HG02763 (cell line): Measurements from ENCODE around the gene OVOL2.

Source experiments
- ATAC-seq: cut with Tn5 transposase; IDR thresholded peaks from one replicate; pipeline ENCODE4 v1.9.1; 2021; ENCODE audit warnings: mild to moderate bottlenecking, moderate library complexity; ENCODE audit not compliant: unreplicated experiment

OVOL2 gene

DNA sequence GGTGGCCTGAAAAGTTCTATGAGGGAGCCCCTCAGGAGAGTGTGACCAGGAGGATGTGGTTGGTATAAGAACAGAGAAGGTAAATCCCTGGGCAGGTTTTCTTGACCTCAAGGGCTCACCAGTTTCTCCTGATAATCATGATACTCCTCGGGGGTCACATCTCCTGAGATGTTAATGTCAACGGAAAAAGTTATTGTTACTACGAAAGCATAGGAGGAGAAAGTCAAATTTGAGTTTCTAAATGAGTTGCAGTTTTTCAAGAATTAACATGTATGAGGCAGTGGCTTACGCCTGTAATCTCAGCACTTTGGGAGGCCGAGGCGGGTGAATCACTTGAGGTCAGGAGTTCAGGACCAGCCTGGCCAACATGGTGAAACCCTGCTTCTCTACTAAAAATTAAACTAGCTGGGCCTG is 65.5 kb downstream of the OVOL2 start:
- ATAC-seq, result no peak

DNA sequence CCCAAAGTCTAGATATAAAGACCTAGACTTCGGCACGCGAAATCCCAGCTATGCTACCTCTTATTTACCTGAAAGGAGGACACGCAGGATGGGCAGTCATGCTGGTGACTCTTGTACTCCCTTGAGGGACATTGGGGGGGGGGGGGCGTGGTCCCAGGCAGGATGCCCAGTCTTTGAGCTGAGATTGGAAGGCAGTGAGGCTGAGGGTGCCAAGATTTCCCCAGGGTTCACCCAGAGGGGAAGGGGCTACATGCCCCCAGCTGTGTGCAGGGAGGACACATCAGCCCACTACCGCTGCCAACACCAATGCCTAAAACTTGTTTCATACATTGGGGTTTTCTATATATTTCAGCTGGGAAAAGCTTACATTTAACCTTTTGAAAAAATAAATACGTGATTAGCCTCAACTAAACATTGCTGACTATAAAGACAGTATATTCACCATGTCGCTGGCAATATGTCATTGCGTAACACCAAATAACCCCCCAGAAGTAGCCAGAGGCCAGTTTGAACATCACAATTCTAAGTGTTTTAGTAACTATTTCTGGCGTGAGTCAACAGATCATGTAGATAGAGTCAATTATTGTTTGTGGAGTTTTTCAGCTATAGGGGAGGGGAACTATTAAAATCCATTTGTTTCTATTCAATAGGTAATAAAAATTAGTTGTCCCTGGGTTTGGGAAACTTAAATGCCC is 67.3 kb downstream of the OVOL2 start:
- ATAC-seq, result no peak

GRCh38 chr20:17987988-17988387 is 69.7 kb downstream of the OVOL2 start:
- ATAC-seq, result no peak

DNA sequence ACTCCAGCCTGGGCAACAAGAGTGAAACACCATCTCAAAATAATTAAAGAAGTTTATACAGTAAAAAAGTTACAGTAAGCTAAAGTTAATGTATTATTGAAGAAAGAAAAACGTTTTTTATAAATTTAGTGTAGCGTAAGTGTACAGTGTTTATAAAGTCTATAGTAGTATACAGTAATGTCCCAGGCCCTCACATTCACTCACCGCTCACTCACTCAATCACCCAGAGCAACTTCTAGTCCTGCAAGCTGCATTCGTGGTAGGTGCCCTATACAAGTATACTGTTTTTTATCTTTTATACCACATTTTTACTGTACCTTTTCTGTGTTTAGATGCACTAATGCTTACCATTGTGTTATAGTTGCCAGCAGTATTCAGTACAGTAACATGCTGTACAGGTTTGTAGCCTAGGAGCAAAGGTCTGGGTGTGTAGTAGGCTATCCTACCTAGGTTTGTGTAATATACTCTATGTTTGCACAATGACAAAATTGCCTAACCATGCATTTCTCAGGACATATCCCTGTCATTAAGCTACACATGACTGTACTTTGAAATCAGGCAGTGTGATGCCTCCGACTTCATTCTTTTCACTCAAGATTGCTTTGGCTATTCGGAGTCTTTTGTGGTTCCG is 72.2 kb downstream of the OVOL2 start:
- no peak for ATAC-seq

GRCh38 chr20:17976305-17976704 is 81.4 kb downstream of the OVOL2 start:
- ATAC-seq, result no peak
